Activated CD8-positive, alpha-beta memory T cell treated with anti-CD3 and anti-CD28 coated beads for 1 hour (primary cell): ENCODE results near the gene TLN1.

Experiments used
- DNase-seq, 2 donors: peaks; one replicate each; pipeline ENCODE4 v3.0.0-alpha.2; 2020; ENCODE audit warnings: low read depth in 1 of 2; ENCODE audit errors: extremely low read depth in 1 of 2

TLN1 gene

DNA sequence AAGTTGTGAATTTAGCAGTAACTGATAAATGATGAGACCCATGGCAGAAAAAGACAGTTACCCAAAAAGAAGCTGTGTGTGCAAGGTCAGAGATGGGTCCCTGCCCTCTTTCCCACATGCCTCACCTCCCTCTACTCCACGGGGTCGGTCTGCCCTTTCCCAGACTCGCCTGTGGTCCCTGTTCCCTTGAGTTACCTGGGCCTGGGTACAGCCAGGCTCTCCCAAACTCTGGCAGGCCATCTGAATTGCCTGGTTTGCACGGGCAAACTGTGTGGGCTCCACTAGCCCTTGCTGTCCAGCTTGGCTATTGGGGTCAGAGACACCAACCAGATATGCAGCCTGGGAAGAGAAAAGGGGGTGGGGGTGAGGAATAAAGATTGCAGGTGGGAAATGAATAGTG, 23.8 kb downstream of the TLN1 start:
- DNase-seq: no peak

DNA sequence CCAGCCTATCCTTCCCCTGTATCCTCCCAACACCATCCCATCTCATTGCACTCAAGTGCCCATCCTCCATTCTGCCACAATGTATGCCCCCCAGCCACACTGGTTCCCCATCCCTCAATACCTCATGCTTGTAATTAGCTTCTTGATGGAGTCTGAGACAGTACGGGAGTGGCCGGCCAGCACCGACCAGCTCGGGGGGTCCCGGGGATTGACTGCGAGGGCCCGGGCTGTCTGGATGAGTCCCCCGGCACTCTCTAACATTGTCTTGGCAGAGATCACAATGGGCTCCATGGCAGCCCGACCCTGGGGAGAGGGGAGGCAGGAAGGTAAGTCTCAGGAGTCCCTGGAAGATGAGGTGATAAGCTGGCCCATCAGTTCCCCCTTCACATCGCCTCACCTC, 25.0 kb downstream of the TLN1 start:
- no peak for DNase-seq

DNA sequence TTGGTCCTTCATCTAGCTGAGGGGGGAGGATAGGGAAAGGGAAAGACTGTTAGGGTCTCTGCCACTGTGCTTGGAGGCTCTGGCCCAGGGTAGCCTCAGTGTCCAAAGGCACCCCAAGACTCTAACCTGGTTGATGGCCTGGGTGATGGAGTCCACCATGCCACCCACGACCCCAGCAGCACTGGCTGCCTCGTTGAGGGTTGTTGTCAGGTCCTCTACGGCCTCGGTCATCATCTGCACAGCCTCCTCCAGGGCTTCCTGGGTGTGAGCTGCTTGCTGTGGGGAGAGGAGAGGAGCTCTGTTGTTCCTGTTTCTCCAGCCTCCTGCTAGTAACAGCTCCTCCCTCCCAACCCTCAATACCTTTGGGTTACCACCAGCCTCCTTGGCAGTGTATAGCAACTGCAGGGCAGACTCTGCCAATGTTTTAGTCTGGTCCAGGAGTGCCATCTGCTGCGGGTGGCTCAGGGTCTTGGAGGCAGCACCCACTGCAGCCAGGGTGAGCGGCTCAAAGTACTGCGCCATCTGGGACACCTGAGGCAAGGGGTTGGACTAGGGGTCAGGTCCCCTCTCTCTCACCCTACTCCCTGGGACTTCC, 26.1 kb downstream of the TLN1 start:
- DNase-seq: no peak

DNA sequence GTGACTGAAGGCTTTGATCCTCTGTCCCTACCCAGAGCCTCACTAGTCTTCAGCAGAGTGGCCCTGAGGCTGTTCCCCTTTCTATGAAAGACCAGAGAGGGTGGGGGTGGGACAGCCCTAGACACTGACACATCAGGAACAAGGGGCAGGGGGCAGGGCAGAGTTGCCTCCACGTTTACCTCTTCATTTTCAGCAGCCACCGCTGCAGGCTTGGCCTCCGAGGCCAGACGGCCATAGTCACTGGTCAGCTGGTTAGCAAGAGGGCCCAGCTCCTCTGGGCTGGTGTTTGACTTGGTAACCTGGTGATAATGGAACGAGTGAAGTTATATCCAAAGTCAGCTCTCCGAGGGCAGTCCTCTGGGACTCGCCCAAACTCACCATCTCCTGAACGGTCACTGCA, 26.6 kb downstream of the TLN1 start:
- DNase-seq: no peak

DNA sequence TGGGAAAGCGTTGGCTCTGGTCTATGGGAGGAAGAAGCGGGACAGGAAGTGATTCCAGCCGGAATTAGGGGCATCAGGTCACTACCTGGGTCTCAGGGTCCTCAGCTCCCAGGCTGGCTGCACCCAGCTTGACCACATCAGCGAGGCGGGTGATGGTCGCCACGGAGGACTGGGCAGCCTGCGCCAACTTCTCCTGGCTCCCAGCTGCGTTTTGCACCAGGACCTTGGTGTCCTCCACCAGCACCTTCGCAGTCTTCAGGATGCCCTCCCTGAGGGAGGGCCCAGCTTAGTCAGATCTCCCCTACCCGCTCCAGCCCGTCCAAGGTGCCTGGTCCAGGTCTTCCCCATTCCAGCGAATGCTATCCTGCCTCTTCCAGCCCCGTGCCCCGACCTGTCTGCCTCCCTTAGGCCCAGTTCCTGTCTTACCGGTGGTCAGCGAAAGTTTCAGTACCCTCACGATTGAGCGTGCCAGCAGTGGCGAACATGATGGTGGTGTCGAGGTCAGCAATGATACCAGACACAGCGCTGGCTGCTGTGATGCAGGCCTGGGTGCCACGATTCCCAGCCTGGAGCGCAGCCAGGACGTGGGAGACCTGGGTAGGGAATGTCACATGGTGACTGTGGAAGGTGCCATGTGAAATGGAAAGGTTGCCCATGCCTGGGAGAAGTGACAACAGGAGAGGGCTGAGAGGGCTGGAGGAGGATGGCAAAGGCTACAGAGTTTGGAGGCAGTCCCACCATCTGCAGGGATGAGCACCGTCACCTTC, 27.9 kb downstream of the TLN1 start:
- no peak for DNase-seq

DNA sequence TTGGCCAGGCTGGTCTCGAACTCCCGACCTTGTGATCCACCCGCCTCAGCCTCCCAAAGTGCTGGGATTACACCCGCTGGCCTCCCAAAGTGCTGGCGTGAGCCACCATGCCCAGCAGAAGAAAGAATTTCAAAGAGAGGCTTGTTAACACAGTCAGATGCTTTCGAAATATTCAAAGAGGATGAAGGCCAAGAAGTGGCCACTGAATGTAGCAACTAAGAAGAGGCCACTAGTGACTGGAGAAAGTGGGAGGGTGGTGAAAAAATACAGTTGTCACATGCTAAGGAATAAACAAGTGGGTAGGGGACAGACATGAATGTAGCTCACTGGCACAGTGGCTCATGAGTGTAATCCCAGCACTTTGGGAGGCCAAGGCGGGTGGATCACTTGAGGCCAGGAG, 29.3 kb downstream of the TLN1 start:
- DNase-seq: no peak

DNA sequence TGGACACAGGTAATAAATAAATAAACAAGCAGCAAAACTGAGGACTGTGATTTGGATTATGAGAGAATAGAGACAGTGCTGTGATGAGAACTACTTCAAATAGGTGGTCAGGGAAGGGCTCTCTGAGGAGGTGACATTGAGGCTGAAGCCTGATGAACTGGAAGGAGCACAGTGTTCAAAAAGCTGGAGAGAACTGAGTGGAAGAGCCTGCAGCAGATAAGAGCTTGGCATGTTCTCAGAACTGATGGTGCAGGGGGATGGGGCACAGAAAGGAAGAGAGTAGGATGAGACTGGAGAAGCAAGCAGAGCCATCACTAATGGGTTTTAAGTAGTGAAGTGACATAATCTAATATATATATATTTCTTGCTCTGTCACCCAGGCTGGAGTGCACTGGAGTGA, 31.1 kb downstream of the TLN1 start:
- DNase-seq: no peak

DNA sequence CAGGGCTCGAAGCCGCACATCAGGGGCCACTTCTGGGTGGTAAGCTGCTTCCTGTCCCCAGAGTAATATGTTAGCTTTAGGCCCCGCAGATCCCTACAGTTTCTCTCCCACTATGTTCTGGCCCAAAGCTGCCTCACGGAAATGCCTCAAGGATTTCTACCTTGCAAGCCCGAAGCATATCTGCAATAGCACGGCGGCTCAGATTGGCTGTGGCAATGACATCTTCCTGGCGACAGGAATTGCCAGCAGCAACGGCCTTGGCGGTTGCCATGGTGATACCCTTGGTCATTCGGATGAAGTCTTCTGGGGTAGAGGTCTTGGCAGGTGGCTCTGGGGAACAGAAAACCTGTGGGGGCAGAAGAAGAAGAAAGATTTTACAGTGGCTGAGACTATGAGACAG, 32.0 kb downstream of the TLN1 start:
- no peak for DNase-seq

DNA sequence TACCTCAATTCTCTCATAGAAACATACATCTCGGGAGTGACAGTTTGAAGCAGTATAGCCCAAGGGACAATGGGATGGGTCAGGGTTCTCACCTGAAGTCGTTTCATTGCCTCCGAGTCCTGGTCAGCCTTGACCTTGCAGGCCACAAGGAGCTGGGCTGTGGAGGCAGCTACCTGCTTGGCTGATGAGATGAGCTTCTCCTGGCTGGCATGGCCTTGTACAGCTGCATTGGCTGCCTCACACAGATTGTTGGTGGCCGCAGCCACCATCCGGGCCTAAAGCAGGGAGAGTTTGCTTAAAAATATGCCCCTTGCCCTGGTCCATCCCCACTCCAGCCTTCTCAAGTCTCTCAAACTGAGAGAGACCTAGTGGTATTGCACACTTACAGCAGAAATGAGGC, 33.8 kb downstream of the TLN1 start:
- no peak for DNase-seq

DNA sequence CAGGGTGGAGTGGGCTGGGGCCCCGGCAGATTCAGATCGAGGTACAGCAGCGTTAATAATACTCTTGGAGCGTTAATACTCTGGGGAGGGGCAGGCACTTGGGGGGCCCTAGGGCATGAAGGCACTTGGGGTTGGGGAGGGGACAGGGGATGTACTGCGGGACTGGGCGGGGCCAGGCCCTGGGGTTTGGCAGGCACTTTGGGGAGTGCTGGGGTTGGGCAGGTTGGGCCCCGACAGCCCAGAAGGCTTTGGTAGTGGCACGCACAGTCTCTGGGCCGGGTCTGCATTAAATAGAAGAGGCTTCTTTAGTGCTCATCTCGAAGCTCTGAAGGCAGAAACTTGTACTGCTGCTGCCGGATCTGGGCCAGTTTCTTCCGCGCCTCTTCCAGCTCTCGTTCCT, 34.5 kb downstream of the TLN1 start:
- no peak for DNase-seq

DNA sequence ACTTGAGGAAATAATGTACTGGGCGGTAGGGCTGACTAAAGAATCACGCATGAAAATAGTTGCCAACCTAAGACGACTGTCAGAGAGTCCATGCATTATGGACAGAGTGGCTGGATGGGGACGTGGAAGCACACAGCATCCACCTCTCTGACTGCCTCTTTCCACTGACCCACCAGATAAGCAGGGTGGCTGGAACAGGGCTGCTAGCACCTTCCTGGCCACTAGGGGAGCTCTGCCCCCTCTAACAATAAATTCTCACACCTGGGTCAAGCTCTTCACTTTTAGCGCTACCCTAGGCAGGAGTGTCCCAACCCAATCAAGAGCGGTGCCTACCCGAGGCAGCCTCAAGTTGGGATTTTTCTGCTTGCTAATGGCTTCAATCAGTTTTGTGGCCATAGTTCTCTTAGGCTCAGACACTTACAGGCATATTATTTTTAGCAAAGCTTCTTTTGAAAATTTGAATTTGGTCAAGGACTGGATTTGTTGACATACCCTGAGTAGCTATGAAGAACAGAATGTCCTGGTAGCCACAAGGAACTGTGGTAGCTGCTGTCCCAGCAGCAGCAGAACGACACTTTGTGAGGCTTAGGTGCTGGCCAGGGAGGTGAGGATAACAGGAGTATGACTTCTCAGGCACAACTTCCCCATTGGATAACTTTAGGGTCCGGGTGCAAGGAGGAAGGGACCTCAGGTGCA, 35.3 kb downstream of the TLN1 start:
- DNase-seq: peak; percentile 19 to 27

DNA sequence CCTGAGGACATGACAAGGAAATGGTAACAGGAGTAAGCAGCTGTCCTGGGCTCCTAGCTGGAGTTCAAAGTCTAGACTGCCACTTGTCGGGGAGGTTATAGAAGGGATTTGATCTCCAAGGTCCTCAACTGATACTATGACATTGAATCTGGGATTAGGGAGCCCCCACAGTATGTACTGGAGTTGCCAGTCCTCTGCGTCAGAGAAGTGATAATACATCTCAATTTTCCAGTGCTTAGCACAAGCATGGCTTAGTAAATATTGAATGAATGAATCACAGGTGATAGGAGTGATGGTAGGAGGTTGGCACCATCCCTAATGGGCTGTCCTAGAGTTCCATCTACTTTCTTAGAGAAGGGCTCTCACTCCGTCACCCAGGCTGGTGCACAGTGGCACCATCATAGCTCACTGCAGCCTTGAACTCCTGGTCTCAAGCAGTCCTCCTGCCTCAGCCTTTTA, 36.0 kb downstream of the TLN1 start:
- no peak for DNase-seq

DNA sequence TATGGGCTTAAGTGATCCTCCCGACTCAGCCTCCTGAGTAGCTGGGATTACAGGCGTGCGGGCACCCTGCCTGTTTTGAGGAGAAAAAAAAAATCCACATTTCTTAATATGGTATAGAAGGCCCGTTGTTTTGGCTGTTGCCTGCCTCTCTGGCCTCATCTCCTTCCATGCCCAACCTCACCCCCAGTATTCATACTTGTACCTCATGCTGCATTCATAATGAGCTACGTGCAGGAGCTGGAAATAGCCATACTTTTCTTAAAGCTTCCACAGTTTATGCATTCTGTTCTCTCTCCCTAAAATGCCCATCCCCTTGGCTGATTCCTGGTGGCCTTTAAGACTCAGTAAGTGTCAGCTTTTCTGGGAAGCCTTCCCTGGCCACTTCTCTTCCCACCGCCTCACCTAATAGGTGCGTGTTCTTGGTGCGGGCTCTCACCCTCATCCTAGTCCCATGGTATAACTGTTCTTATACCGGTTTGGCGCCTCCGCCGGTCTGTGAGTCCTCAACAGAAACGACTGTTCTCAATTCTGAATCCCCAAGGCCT, 40.2 kb downstream of the TLN1 start:
- DNase-seq: no peak

DNA sequence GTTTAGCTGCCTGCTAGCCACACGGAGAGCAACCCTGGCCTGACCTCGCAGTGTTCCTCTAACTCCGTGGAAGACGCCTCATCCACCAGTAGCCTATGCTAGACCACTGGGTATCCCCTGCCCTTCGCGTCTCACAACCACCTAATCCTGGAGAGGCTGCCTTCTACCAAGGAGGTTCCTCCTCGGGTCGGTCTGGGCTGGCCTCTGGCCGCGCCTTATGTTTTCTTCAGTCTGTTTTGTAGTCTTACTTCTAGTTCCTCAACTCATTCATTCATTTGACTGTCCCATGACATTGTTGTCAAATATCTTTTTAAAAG, 40.7 kb downstream of the TLN1 start:
- no peak for DNase-seq

DNA sequence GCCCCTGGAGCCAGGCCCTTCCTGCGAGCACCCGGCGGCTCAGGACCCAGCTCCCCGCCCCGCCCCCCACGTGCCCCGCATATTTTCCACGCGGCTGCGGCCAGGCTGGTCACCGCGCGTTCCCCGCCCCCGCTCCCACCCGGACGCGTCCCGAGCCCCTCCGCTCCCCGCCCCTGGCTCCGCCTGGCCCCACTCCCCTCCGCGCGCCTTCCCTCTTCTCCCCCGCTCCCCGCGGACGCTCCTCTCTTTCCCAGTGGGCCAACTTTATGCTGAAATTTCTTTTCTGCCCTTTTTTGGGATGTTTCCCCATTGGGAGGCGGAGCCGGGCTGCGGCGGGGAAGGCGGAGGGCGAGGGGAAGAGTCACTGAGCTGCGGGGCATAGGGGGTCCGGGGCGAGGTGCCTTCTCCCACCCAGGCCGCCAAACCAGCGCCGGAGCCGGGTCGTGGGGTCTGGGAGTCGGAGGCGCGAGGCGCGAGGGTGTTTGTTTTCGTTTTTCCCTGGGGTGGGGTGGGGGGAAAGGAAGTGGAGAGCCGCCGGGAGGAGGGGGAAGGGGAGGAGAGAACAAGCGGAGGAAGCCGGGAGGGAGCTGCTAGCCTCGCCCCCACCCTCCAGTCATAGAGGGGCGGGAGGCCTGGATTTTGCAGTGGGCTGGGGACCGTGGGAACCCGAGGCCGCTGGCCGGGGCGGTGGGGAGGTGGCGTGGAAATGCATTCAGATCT, 41.2 kb downstream of the TLN1 start:
- peak in 1 of 2 donors; percentile 17 for DNase-seq

DNA sequence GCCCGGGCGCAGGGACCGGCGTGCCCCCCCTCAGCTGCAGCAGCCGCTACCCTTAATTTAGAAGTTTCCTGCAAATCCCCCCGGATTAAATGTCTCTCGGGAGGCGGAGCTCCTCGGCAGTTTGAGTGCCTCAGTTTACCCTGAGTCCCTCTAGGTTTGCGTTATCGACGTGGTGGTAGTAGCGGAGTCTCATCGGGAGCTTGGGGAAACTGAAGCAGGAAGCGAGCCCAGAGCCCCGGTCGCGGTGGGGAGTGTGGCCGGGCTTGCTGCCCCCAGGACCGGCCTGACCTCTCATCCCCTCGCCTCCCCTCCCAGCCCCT, 41.7 kb downstream of the TLN1 start:
- no peak for DNase-seq

DNA sequence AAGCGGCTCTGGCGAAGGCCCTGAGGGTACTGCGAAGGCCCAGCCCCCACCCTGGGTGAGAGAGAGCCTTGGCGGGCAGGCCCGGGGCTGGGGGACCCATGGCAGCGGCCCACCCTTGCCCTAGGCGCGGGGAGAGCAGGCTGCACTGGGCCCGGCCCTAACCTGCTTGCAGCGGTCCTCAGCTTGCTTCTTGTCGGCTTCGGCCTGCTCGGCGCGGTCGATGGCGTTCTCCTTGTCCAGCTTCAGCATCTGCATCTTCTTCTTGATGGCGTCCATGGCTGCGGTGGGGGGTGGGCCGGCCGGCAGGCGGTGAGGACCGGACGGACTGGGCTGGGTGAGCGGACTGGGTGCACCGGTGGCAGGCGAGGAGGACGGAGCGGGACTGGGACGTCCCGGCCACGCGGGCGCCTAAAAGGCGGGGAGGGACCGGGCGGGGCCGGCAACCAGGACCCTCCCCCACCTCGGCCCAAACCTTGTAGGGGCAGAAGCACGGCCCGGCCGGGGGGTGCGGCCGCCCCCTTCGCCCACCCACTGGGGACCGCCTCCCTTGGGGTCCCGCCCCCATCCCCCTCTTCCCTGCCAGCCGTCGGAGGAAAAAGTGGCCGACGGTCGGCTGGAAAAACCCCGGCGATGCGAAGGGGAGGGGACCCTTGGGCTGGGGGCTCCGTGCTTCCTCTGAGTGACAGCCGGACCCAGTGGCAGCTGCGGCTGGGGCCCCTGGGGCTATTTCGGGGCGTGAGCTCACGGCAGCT, 42.3 kb downstream of the TLN1 start, which contains the start of gene TPM2:
TSS of gene TPM2 (minus strand) at position 384 of the 752 bp plus-strand sequence. CDS start at position 276, 108 bp downstream.
- DNase-seq: no peak

DNA sequence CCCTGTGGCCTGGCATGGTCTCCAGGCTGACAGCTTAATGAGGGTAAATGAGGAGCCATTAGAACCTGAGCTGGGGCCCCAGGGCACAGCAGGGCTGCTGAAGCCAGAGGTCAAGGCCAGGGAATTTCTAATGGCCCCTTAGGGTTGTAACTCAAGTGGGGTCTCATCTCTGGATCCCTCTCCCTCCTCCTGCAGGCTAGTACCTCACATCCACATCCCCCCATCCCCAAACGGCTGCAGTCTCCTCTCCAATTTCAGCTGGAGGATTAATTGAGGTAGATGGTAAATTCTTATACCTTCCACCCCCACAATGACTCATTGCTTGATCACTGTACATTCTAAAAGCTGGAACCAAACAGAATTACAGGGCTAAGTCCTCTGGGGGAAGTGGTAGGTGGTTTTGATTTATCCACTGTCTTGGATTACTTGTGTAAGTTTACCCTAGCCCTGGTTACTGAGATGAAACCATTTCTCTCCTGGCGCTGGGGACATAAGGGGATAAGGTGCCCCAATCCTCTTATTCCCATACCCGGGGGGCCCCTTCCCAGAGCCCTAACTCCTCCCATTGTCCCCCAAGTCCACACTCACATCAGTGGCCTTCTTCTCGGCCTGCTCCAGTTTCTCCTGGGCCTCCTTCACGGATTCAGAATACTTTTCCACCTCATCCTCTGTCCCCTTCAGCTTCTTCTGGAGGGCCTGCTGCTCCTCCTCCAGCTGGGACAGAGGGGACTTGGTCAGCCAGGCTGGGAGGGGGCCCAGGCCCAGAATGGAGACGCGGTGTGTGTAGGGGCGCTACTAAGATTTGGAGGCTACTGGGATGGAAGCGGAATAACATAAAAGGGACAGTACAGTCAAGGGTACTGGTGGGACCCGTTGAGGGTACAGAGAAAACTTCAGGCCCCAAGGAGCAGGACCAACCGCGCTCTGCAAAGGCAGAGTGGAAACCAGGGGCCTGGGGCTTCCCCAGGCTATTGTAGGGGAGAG, 43.1 kb downstream of the TLN1 start:
- no peak for DNase-seq

DNA sequence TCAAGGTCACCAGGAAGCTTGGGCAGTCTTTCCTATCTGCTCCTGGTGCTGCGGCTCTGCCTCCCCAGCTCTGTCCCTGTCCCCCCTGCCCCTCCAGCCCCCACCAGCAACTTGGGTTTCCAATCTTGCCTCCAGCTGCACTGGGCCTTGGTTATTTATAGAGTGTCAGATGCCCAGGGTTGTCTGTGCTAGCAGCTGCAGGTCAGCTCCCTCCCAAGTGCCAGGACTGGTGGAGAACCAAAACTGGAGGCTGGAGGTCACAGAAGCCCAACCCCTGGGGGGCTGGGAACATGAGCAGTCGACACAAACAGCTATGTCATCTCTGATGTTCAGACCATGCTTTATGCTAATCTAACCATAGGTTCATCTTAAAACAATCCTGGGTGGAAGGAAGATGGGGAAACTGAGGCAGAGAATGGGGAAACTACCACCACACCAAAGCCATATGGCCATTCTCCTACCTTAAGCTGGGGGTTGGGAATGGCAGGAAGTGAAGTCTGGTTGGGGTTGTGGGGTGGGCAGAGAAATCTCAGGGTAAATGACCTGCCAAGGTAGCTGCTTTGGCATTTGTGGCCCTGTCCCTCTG, 43.9 kb downstream of the TLN1 start:
- DNase-seq: no peak
